Ramos (cell line): ENCODE data around the gene CREB3L2.

Source experiments
- in situ Hi-C: fragments of 300-500 bp; cut with MboI; formaldehyde crosslinking; loops from one replicate; pipeline ENCODE4 v1.14.3; 2022; ENCODE audit warnings: low sequenced_read_pairs; ENCODE audit not compliant: unreplicated experiment

CREB3L2 gene

GRCh38 chr7:137990251-137990941 lies 11.5 kb downstream of the CREB3L2 start:
- in situ Hi-C loops: loop anchor here (25.0 kb wide), 2 partner anchors 1097 to 1372 kb away; partner anchors contain the start of gene LUC7L2

- in situ Hi-C loops: loop anchor here (25.0 kb wide), 2 partner anchors 1098 to 1373 kb away; partner anchors contain the start of gene LUC7L2
Measured at GRCh38 chr7:137989590-137989989, 12.3 kb downstream of the CREB3L2 start.

GRCh38 chr7:137989094-137989493 lies 12.8 kb downstream of the CREB3L2 start:
- in situ Hi-C loops: loop anchor here (25.0 kb wide), 2 partner anchors 1098 to 1373 kb away; partner anchors contain the start of gene LUC7L2

GRCh38 chr7:137987968-137988367 lies 13.9 kb downstream of the CREB3L2 start:
- in situ Hi-C loops: loop anchor here (25.0 kb wide), 2 partner anchors 1099 to 1374 kb away; partner anchors contain the start of gene LUC7L2

GRCh38 chr7:137987563-137987962 lies 14.3 kb downstream of the CREB3L2 start:
- in situ Hi-C loops: loop anchor here (25.0 kb wide), 2 partner anchors 1100 to 1375 kb away; partner anchors contain the start of gene LUC7L2

GRCh38 chr7:137987018-137987349 lies 14.9 kb downstream of the CREB3L2 start:
- in situ Hi-C loops: loop anchor here (25.0 kb wide), 2 partner anchors 1100 to 1375 kb away; partner anchors contain the start of gene LUC7L2

- in situ Hi-C loops: loop anchor here (25.0 kb wide), 2 partner anchors 1101 to 1376 kb away; partner anchors contain the start of gene LUC7L2
Measured at GRCh38 chr7:137986252-137987017, 15.5 kb downstream of the CREB3L2 start.

- in situ Hi-C loops: loop anchor here (25.0 kb wide), 2 partner anchors 1101 to 1376 kb away; partner anchors contain the start of gene LUC7L2
Measured at GRCh38 chr7:137985897-137986251, 16.0 kb downstream of the CREB3L2 start.

GRCh38 chr7:137985253-137985896 lies 16.5 kb downstream of the CREB3L2 start:
- in situ Hi-C loops: loop anchor here (25.0 kb wide), 2 partner anchors 1102 to 1377 kb away; partner anchors contain the start of gene LUC7L2

GRCh38 chr7:137984181-137985041 lies 17.5 kb downstream of the CREB3L2 start:
- in situ Hi-C loops: loop anchor here (25.0 kb wide), 2 partner anchors 1103 to 1378 kb away; partner anchors contain the start of gene LUC7L2

GRCh38 chr7:137983323-137984008 lies 18.4 kb downstream of the CREB3L2 start:
- in situ Hi-C loops: loop anchor here (25.0 kb wide), 2 partner anchors 1104 to 1379 kb away; partner anchors contain the start of gene LUC7L2

GRCh38 chr7:137982394-137982793 lies 19.5 kb downstream of the CREB3L2 start:
- in situ Hi-C loops: loop anchor here (25.0 kb wide), 2 partner anchors 1105 to 1380 kb away; partner anchors contain the start of gene LUC7L2

- in situ Hi-C loops: loop anchor here (25.0 kb wide), 2 partner anchors 1106 to 1381 kb away; partner anchors contain the start of gene LUC7L2
Measured at GRCh38 chr7:137981668-137982067, 20.2 kb downstream of the CREB3L2 start.

- in situ Hi-C loops: loop anchor here (25.0 kb wide), 2 partner anchors 1106 to 1381 kb away; partner anchors contain the start of gene LUC7L2
Measured at GRCh38 chr7:137981175-137981574, 20.7 kb downstream of the CREB3L2 start.

GRCh38 chr7:137980308-137980707 lies 21.6 kb downstream of the CREB3L2 start:
- in situ Hi-C loops: loop anchor here (25.0 kb wide), 2 partner anchors 1107 to 1382 kb away; partner anchors contain the start of gene LUC7L2

GRCh38 chr7:137978464-137979237 lies 23.2 kb downstream of the CREB3L2 start:
- in situ Hi-C loops: loop anchor here (25.0 kb wide), 2 partner anchors 1109 to 1384 kb away; partner anchors contain the start of gene LUC7L2

- in situ Hi-C loops: loop anchor here (25.0 kb wide), 2 partner anchors 1110 to 1385 kb away; partner anchors contain the start of gene LUC7L2
Measured at GRCh38 chr7:137977173-137977572, 24.7 kb downstream of the CREB3L2 start.
